Breast epithelium (tissue), 4 donors: ENCODE data around the gene IL27RA. TPM values are rescaled to one million over a fixed set of nuclear protein-coding genes. Genes with fewer than 3 reads are reported as not detected.

Source experiments
- DNase-seq, 2 donors: peaks; one replicate each; pipeline ENCODE4 v3.0.0-alpha.2; 2019; ENCODE audit warnings: low spot score in 2 of 2
- H3K27ac ChIP-seq, 2 donors: fragments of 200-600 bp; sonication (generic) in 1 of 2; one replicate each; pipeline ENCODE4 v1.5.1; 2016 to 2019; ENCODE audit warnings: mild to moderate bottlenecking in 1 of 2
- H3K27me3 ChIP-seq, 2 donors: fragments of 200-600 bp; sonication (generic) in 1 of 2; one replicate each; pipeline versions ENCODE4 v1.5.1 to v1.6.0; 2017 to 2019; ENCODE audit warnings: control low read depth in 1 of 2, mild to moderate bottlenecking in 1 of 2
- H3K36me3 ChIP-seq: fragments of 200-600 bp; one replicate; pipeline ENCODE4 v1.5.1; 2019
- H3K4me1 ChIP-seq, 2 donors: fragments of 200-600 bp; sonication (generic); one replicate each; pipeline ENCODE4 v1.5.1; 2016 to 2019; ENCODE audit warnings: control low read depth in 1 of 2
- H3K4me3 ChIP-seq, 3 donors: fragments of 200-600 bp; sonication (generic); 1 replicate in 2 of 3; 2 replicates in 1 of 3; pipeline ENCODE4 v1.5.1; 2016 to 2019; ENCODE audit warnings: mild to moderate bottlenecking in 3 of 3, moderate library complexity in 2 of 3
- H3K9me3 ChIP-seq, 2 donors: fragments of 200-600 bp; sonication (generic) in 1 of 2; one replicate each; pipeline ENCODE4 v1.5.1; 2016 to 2019; ENCODE audit warnings: control low read depth in 1 of 2
- POLR2A ChIP-seq: fragments of 450-650 bp; IDR thresholded peaks from one replicate; pipeline ENCODE4 v1.6.1; 2016; ENCODE audit warnings: antibody characterized with exemption, mild to moderate bottlenecking, moderate library complexity
- POLR2AphosphoS5 ChIP-seq, 3 donors: sonication (generic); formaldehyde crosslinking; IDR thresholded peaks; one replicate each; pipeline ENCODE4 v1.6.1; 2017; ENCODE audit warnings: antibody characterized with exemption in 3 of 3
- intact Hi-C: fragments of 100-400 bp; cut with DNase I; formaldehyde crosslinking; loops from one replicate; pipeline ENCODE4 v1.15.1; 2023; ENCODE audit warnings: low total_unique reads
- total RNA-seq, 3 donors: library from RNA; depleted of rRNA; stranded (reverse); fragments of >200 nt; gene quantifications; one replicate each; pipeline ENCODE4 v1.1.0, GENCODE V29; 2016
- TF ChIP-seq, protein P1 (sequence below), 3 donors: fragments of 450-650 bp; IDR thresholded peaks; one replicate each; pipeline ENCODE4 v1.5.1; 2016 to 2017; ENCODE audit warnings: antibody characterized with exemption in 3 of 3, mild to moderate bottlenecking in 3 of 3, moderate library complexity in 3 of 3

The IL27RA gene
- total RNA-seq, 3 donors from 2014 or later, result 5.1 to 11.0 (median 5.2) TPM

DNA sequence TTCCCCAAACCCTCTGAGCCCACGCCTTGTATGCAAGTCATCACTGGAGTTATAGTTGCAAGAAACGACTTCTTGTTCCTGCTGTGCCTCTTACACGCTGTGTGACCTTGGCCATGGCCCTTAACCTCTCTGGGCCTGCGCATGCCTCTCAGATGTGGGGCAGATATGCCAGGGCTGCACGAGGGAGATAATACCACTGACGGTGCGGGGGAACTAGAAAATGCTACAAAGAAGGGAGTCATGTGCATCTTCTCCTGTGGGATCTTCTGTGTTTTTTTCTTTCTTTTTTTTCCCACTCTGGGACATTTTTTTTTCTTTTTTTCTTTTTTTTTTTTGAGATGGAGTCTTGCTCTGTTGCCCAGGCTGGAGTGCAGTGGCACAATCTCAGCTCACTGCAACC lies 63.3 kb downstream of the IL27RA start:
- no peak for DNase-seq
- Histone ChIP-seq H3K27ac (no peak overlapping the region), H3K9me3 (peaks cover 8 to 11% of the 10 kb centered on the region in 2 donors), H3K4me1 (no peaks in the 10 kb centered on the region), H3K27me3 (no peaks in the 10 kb centered on the region), H3K4me3 (no peak overlapping the region), H3K36me3 (no peaks in the 10 kb centered on the region)
- TF ChIP-seq POLR2AphosphoS5 (IDR thresholded peaks at IDR 0.05) (no peak), POLR2A (no peak)
- TF ChIP-seq, protein P1, sequence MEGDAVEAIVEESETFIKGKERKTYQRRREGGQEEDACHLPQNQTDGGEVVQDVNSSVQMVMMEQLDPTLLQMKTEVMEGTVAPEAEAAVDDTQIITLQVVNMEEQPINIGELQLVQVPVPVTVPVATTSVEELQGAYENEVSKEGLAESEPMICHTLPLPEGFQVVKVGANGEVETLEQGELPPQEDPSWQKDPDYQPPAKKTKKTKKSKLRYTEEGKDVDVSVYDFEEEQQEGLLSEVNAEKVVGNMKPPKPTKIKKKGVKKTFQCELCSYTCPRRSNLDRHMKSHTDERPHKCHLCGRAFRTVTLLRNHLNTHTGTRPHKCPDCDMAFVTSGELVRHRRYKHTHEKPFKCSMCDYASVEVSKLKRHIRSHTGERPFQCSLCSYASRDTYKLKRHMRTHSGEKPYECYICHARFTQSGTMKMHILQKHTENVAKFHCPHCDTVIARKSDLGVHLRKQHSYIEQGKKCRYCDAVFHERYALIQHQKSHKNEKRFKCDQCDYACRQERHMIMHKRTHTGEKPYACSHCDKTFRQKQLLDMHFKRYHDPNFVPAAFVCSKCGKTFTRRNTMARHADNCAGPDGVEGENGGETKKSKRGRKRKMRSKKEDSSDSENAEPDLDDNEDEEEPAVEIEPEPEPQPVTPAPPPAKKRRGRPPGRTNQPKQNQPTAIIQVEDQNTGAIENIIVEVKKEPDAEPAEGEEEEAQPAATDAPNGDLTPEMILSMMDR (IDR thresholded peaks at IDR 0.05), result no peak
- intact Hi-C loops, result no loop called here

DNA sequence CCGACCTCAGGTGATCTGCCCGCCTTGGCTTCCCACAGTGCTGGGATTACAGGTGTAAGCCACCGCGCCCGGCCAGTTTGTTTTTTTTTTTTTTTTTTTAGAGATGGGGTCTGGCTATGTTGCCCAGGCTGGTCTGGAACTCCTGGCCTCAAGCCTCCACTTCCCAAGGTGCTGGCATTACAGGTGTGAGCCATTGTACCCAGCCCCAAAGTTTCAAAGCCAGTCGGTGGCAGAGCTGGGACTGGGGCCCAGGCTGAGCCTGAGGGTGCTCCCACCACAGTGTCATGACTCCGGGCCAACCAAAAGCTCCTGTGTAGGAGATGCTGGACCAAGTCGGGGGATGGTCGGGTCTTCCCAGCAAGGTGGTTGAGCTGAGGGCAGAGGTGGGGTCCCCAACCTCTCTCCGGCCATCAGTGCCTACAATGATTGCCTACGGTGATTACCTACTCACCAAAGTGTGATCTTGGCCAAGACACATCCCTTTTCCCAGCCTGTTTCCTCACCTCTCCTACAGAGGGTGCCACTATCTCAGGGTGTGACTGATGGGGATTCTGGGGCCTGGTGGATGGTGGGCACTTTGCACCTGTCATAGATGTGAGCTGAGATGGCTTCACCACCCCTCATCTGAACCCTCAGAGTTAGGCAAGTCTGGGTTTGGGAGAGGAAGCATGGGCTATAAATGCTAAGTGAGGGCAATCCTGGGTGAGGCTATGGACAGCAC lies 64.9 kb downstream of the IL27RA start:
- TF ChIP-seq, protein P1 (IDR thresholded peaks at IDR 0.05), result no peak
- TF ChIP-seq POLR2AphosphoS5 (IDR thresholded peaks at IDR 0.05), result no peak
- TF ChIP-seq POLR2A, result no peak
- Histone ChIP-seq H3K27ac (no peak overlapping the region), H3K4me1 (no peaks in the 10 kb centered on the region), H3K36me3 (no peaks in the 10 kb centered on the region), H3K27me3 (no peaks in the 10 kb centered on the region), H3K4me3 (no peak overlapping the region), H3K9me3 (peaks cover 8 to 11% of the 10 kb centered on the region in 2 donors)
- no peak for DNase-seq
- intact Hi-C loops, result no loop called here

DNA sequence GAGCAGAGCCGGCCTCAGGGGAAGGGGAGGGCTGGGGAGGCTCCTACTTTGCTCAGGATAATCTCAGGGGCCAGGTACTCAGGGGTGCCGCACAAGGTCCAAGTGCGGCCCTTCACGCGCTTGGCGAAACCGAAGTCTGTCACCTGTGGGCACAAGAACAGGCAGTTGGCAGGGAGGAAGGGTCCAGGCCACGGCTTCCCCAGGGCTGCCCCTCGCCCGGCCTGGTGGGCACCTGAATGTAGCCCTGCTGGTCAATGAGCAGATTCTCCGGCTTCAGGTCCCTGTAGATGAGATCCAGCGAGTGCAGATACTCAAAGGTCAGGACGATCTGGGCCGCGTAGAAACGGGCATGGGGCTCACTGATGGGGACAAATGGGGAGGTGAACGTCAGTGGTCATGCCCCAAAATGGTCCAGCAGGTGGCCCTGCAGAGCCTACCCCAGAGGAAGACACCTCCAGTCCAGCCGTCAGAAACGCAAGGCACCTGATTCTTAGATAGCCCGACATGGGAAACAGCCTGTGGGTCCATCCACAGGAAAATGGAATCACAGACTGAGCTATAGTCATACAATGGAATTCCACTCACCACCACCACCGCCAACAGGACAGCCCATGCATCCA lies 66.1 kb downstream of the IL27RA start:
- Histone ChIP-seq H3K4me3 (no peak overlapping the region), H3K27me3 (no peaks in the 10 kb centered on the region), H3K9me3 (peaks cover 8 to 11% of the 10 kb centered on the region in 2 donors), H3K36me3 (no peaks in the 10 kb centered on the region), H3K4me1 (no peaks in the 10 kb centered on the region), H3K27ac (no peak overlapping the region)
- intact Hi-C loops, result no loop called here
- no peak for TF ChIP-seq POLR2A
- TF ChIP-seq, protein P1 (IDR thresholded peaks at IDR 0.05), result no peak
- TF ChIP-seq POLR2AphosphoS5 (IDR thresholded peaks at IDR 0.05), result no peak
- no peak for DNase-seq

DNA sequence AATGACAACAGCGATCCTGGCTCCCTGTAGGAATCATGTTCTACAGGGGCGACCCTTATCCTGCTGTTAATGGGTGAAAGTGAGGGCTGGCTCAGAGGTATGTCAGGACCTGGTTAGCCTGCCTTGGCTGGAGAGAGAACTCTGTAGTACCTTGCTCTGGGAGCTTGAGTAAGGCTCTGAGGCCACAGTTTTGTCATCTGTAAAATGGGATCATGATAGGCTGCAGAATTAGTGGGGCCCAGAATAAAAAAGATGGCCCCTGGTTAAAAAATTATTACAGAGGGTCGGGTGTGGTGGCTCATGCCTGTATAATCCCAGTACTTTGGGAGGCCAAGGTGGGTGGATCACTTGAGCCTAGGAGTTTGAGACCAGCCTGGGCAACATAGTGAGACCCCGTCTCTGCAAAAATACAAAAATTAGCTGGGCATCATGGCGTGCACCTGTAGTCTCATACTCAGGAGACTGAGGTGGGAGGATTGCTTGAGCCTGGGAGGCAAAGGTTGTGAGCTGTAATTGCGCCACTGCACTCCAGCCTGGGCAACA lies 69.5 kb downstream of the IL27RA start:
- TF ChIP-seq, protein P1 (IDR thresholded peaks at IDR 0.05), result no peak
- TF ChIP-seq POLR2AphosphoS5 (IDR thresholded peaks at IDR 0.05) (no peak), POLR2A (no peak)
- Histone ChIP-seq H3K4me3 (no peak overlapping the region), H3K36me3 (no peaks in the 10 kb centered on the region), H3K4me1 (no peaks in the 10 kb centered on the region), H3K27ac (no peak overlapping the region), H3K9me3 (no peaks in the 10 kb centered on the region), H3K27me3 (no peaks in the 10 kb centered on the region)
- intact Hi-C loops, result no loop called here
- DNase-seq, result no peak

DNA sequence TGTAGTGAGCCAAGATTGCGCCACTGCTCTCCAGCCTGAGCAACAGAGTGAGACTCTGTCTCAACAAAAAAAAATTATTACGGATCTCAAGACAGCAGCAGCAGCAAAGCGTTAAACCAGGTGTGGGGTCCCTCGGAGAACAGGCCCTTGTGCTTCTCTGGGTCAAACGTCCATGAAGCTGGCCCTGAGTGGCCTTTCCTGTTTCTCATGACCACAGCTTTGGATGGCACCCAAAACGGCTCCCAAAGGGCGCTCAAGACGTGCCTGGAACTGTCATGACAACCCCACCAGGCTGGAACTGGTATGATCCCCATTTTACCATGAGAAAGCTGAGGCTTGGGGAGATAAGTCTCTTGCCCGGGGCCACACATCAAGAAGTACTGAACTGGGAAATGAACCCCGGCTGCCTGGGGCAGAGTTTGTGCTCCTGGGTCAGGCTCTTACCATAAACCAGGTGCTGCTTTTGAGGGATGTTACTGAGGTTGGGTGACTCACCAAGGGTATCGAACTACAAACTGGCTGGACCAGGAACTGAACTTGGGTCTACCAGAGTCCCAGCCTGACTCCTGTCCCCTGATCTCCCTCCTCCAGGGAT lies 70.6 kb downstream of the IL27RA start:
- Histone ChIP-seq H3K36me3 (no peaks in the 10 kb centered on the region), H3K27ac (peak overlapping the region; percentile 45 to 68), H3K4me3 (no peak overlapping the region), H3K4me1 (no peaks in the 10 kb centered on the region), H3K27me3 (no peaks in the 10 kb centered on the region), H3K9me3 (no peaks in the 10 kb centered on the region)
- no peak for DNase-seq
- intact Hi-C loops, result no loop called here
- TF ChIP-seq, protein P1 (IDR thresholded peaks at IDR 0.05), result no peak
- TF ChIP-seq POLR2AphosphoS5 (IDR thresholded peaks at IDR 0.05), result no peak
- TF ChIP-seq POLR2A, result no peak
